ENCODE measurements around the gene NOL9. TPM values are rescaled to one million over a fixed set of nuclear protein-coding genes. Genes with fewer than 3 reads are reported as not detected.

NOL9 gene
- total RNA-seq, 1 donor from 2014 or later: 34.5 TPM

DNA sequence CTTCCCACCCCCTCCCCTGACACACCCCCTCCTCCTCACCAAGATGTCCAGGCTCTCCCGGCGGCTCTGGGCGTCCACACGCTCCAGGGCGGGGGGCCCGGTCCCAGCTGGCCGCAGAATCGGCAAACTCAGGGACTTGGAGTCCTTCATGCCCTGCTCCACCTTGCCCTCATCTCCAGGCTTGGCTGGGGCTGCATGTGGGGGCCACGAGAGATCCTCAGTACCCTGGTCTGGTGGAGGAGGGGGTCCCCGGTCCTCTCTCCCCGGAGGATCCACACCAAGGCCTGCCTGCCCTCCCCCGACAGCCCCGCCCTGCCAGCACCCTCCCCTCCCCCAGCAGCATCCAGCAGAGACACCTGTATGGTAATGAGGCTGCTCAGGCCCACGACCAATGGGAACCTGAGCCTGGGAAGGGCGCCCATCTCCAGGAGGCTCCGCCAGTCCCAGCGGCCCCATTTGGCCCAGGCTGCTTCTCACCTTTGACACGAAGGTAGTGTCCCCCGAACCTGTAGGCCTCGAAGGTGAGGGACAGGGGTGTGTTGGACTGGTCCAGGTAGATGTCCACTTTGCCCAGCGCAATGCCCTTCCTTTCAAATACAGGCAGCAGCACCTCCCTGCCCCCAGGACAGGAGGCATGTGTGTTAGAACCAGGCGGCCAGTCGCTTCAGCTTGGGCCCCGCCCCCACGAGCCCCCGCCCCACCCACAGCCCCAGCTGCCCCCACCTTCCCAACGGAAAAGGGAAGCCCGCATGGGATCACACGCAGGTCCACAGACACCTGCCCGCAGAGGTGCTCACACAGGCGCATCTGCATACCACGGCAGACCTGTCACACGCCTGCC, 80.1 kb downstream of the NOL9 start:
- no peak overlapping the region for H3K27ac Mint-ChIP-seq (ENCODE audit: unreplicated experiment)
- no peak overlapping the region for H3K4me3 Mint-ChIP-seq (ENCODE audit: unreplicated experiment)
- no peaks in the 10 kb centered on the region for H3K9me3 Mint-ChIP-seq (ENCODE audit: unreplicated experiment)
- no peak for DNase-seq
- peaks cover 4% of the 10 kb centered on the region for H3K4me1 Mint-ChIP-seq (ENCODE audit: low read depth, unreplicated experiment)
- H3K36me3 Mint-ChIP-seq (ENCODE audit: unreplicated experiment): no peaks in the 10 kb centered on the region
- H3K27me3 Mint-ChIP-seq (ENCODE audit: unreplicated experiment): peaks cover 6% of the 10 kb centered on the region
- TF ChIP-seq CTCF (IDR thresholded peaks at IDR 0.05; ENCODE audit: partially characterized antibody, unreplicated experiment): no peak

- Mint-ChIP-seq H3K9me3 (ENCODE audit: unreplicated experiment) (no peaks in the 10 kb centered on the region), H3K27me3 (ENCODE audit: unreplicated experiment) (peaks cover 7% of the 10 kb centered on the region), H3K36me3 (ENCODE audit: unreplicated experiment) (no peaks in the 10 kb centered on the region), H3K4me3 (ENCODE audit: unreplicated experiment) (no peak overlapping the region), H3K4me1 (ENCODE audit: low read depth, unreplicated experiment) (peaks cover 4% of the 10 kb centered on the region), H3K27ac (ENCODE audit: unreplicated experiment) (no peak overlapping the region)
- DNase-seq: no peak
- no peak for TF ChIP-seq CTCF (IDR thresholded peaks at IDR 0.05; ENCODE audit: partially characterized antibody, unreplicated experiment)
These were observed 81.2 kb downstream of the NOL9 start for GRCh38 chr1:6473156-6473555.

DNA sequence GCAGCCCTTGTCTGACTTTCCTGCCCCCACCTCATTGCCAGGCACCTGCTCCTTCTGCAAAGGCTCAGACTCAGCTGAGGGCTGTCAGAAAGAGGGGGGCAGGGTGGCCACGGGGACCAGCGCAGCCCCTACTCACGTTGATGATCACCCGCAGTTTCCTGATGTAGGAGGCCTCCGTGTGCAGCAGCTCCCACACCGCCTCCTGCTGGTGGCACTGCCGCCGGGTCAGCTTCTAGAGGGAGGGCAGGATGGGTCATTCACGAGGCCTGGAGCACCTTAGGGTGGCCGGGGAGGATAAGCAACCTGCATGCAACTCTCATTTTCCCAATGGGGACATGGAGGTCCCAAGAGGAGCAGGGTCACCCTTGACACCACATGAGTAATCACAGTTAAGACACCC, 81.9 kb downstream of the NOL9 start:
- no peak overlapping the region for H3K27ac Mint-ChIP-seq (ENCODE audit: unreplicated experiment)
- H3K36me3 Mint-ChIP-seq (ENCODE audit: unreplicated experiment): no peaks in the 10 kb centered on the region
- no peaks in the 10 kb centered on the region for H3K9me3 Mint-ChIP-seq (ENCODE audit: unreplicated experiment)
- H3K27me3 Mint-ChIP-seq (ENCODE audit: unreplicated experiment): peaks cover 7% of the 10 kb centered on the region
- no peak overlapping the region for H3K4me3 Mint-ChIP-seq (ENCODE audit: unreplicated experiment)
- TF ChIP-seq CTCF (IDR thresholded peaks at IDR 0.05; ENCODE audit: partially characterized antibody, unreplicated experiment): peak; percentile 29
- no peak for DNase-seq
- peaks cover 4% of the 10 kb centered on the region for H3K4me1 Mint-ChIP-seq (ENCODE audit: low read depth, unreplicated experiment)

- Mint-ChIP-seq H3K36me3 (ENCODE audit: unreplicated experiment) (no peaks in the 10 kb centered on the region), H3K27ac (ENCODE audit: unreplicated experiment) (no peak overlapping the region), H3K4me1 (ENCODE audit: low read depth, unreplicated experiment) (peaks cover 4% of the 10 kb centered on the region), H3K9me3 (ENCODE audit: unreplicated experiment) (no peaks in the 10 kb centered on the region), H3K4me3 (ENCODE audit: unreplicated experiment) (no peak overlapping the region), H3K27me3 (ENCODE audit: unreplicated experiment) (peaks cover 7% of the 10 kb centered on the region)
- TF ChIP-seq CTCF (IDR thresholded peaks at IDR 0.05; ENCODE audit: partially characterized antibody, unreplicated experiment): no peak
- no peak for DNase-seq
These were observed 82.3 kb downstream of the NOL9 start for GRCh38 chr1:6471970-6472368.

Other genes starting within 250 kb of the NOL9 start
- gene ACOT7, start 160.7 kb downstream of the NOL9 start, total RNA-seq (ENCODE audit: unreplicated experiment): 175 TPM
- gene HES2, start 134.6 kb downstream of the NOL9 start, total RNA-seq (ENCODE audit: unreplicated experiment): 54.6 TPM
- gene ESPN, start 129.7 kb downstream of the NOL9 start, total RNA-seq (ENCODE audit: unreplicated experiment): 25.7 TPM
- gene TNFRSF25, start 88.3 kb downstream of the NOL9 start, total RNA-seq (ENCODE audit: unreplicated experiment): 47.5 TPM
- 53.0 TPM for gene PLEKHG5, start 62.8 kb downstream of the NOL9 start, total RNA-seq (ENCODE audit: unreplicated experiment)
- not detected for gene TAS1R1, start 794 bp upstream of the NOL9 start, total RNA-seq (ENCODE audit: unreplicated experiment)
- gene ZBTB48, start 25.5 kb upstream of the NOL9 start, total RNA-seq (ENCODE audit: unreplicated experiment): 39.0 TPM
- gene KLHL21, start 48.4 kb upstream of the NOL9 start, total RNA-seq (ENCODE audit: unreplicated experiment): 9.2 TPM
- gene PHF13, start 59.2 kb upstream of the NOL9 start, total RNA-seq (ENCODE audit: unreplicated experiment): 13.2 TPM
- gene THAP3, start 70.4 kb upstream of the NOL9 start, total RNA-seq (ENCODE audit: unreplicated experiment): 30.2 TPM
- 74.1 TPM for gene DNAJC11, start 147.3 kb upstream of the NOL9 start, total RNA-seq (ENCODE audit: unreplicated experiment)
- 77.2 TPM for gene CAMTA1, start 230.9 kb upstream of the NOL9 start, total RNA-seq (ENCODE audit: unreplicated experiment)

Measured in glutamatergic neuron (in vitro differentiated cells).